Fibroblast of lung (primary cell): ENCODE measurements around the gene HSPBP1. TPM values are rescaled to one million over a fixed set of nuclear protein-coding genes. Genes with fewer than 3 reads are reported as not detected.

Source experiments
- DNase-seq, 2 donors: peaks; one replicate each; pipeline versions ENCODE4 v3.0.0 to v3.0.0-alpha.2; 2010; ENCODE audit warnings: low read depth in 2 of 2
- H2AFZ ChIP-seq: 2 replicates; pipeline ENCODE4 v1.5.1; 2012; ENCODE audit warnings: low read length, control low read depth, inconsistent platforms
- H3K27ac ChIP-seq: 2 replicates; pipeline ENCODE4 v1.5.1; 2011; ENCODE audit warnings: low read length, control low read depth; ENCODE audit not compliant: insufficient read depth
- H3K27me3 ChIP-seq: 2 replicates; pipeline ENCODE4 v1.5.1; 2011; ENCODE audit warnings: mild to moderate bottlenecking, low read length; ENCODE audit not compliant: control insufficient read depth, insufficient read depth
- H3K36me3 ChIP-seq: 2 replicates; pipeline ENCODE4 v1.5.1; 2011; ENCODE audit warnings: low read length; ENCODE audit not compliant: control insufficient read depth, insufficient read depth
- H3K4me1 ChIP-seq: 2 replicates; pipeline ENCODE4 v1.5.1; 2011; ENCODE audit warnings: low read length; ENCODE audit not compliant: control insufficient read depth, insufficient read depth; ENCODE audit errors: extremely low read depth
- H3K4me2 ChIP-seq: 2 replicates; pipeline ENCODE4 v1.5.1; 2011; ENCODE audit warnings: low read length, control low read depth; ENCODE audit not compliant: insufficient read depth; ENCODE audit errors: extremely low read depth
- H3K4me3 ChIP-seq, 4 experiments: fragments of 200-600 bp in 1 of 4; sonication (generic) in 1 of 4; replicated peaks in 1 of 4; 2 replicates each; pipeline ENCODE4 v1.5.1; 2011 to 2016; ENCODE audit warnings: low read length in 4 of 4, low read depth in 3 of 4, mild to moderate bottlenecking in 3 of 4, control low read depth in 2 of 4, inconsistent platforms in 1 of 4, mixed read lengths in 1 of 4; ENCODE audit not compliant: insufficient read depth in 1 of 4; ENCODE audit errors: control extremely low read depth in 1 of 4
- H3K79me2 ChIP-seq: 2 replicates; pipeline ENCODE4 v1.5.1; 2012; ENCODE audit warnings: mild to moderate bottlenecking, low read length, inconsistent platforms; ENCODE audit not compliant: control insufficient read depth, insufficient read depth
- H3K9ac ChIP-seq: 2 replicates; pipeline ENCODE4 v1.5.1; 2011; ENCODE audit warnings: mild to moderate bottlenecking, low read length, control low read depth; ENCODE audit not compliant: insufficient read depth
- H3K9me3 ChIP-seq: 2 replicates; pipeline ENCODE4 v1.5.1; 2012; ENCODE audit warnings: low read depth, low read length; ENCODE audit not compliant: control insufficient read depth, insufficient read depth
- H4K20me1 ChIP-seq: 2 replicates; pipeline ENCODE4 v1.5.1; 2011; ENCODE audit warnings: low read length; ENCODE audit not compliant: control insufficient read depth, insufficient read depth; ENCODE audit errors: extremely low read depth
- EZH2 ChIP-seq: IDR thresholded peaks from 2 replicates; pipeline ENCODE4 v1.5.1; 2012; ENCODE audit warnings: low read length, control low read depth, mild to moderate bottlenecking; ENCODE audit errors: missing control alignments
- polyA plus RNA-seq, 2 donors: library from polyadenylated mRNA; depleted of rRNA in 1 of 2; stranded (reverse) in 1 of 2; unstranded in 1 of 2; fragments of >200 nt; gene quantifications; 2 replicates each; pipeline ENCODE4 v1.2.1, GENCODE V29; 2011 to 2012; ENCODE audit warnings: missing spikeins in 1 of 2
- total RNA-seq: library from RNA; depleted of rRNA; stranded (reverse); fragments of >200 nt; gene quantifications from 2 replicates; pipeline ENCODE4 v1.2.1, GENCODE V29; 2014
- TF ChIP-seq, protein P1 (sequence below), 2 donors: IDR thresholded peaks in 1 of 2; conservative IDR thresholded peaks in 1 of 2; 1 replicate in 1 of 2; 2 replicates in 1 of 2; pipeline ENCODE4 v1.5.1; 2011 to 2012; ENCODE audit warnings: low read length in 2 of 2, control low read depth in 1 of 2, inconsistent platforms in 1 of 2, low read depth in 1 of 2, mild to moderate bottlenecking in 1 of 2

Gene HSPBP1
- total and polyA plus RNA-seq, 2 donors (not counting 1 experiment from before 2014, with no cell fraction given): 12.5 to 21.5 TPM

DNA sequence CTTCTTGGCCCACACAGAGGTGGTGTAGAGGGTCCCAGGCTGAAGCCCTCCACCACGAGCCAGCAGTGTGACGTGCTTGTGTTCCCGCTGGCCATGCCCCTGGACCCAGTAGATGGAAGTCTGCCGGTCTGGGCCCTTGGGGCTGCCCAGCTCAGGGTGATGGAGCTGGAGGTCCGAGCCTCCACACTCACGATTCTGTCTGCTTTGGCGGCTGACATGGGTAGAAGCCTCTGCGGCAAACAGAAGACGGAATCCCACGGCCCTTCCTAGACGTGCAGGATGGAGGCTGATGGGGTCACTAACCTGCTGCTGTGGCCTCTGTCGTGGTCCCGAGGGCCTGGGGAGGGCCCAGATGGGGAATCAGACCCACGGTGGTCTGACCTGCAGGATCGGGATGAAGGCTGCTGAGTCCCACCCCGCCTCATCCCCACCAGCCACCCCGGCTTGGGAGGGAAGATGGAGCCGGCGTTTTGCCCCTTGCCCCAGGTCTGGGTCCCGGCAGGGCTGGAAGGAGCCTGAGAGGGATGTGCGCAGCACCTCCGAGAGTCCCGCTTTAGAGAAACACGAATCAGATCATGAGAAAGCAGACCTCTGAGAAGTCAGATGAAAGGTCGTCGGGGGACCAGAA, 55.8 kb downstream of the HSPBP1 start:
- no peak for TF ChIP-seq EZH2
- TF ChIP-seq, protein P1, sequence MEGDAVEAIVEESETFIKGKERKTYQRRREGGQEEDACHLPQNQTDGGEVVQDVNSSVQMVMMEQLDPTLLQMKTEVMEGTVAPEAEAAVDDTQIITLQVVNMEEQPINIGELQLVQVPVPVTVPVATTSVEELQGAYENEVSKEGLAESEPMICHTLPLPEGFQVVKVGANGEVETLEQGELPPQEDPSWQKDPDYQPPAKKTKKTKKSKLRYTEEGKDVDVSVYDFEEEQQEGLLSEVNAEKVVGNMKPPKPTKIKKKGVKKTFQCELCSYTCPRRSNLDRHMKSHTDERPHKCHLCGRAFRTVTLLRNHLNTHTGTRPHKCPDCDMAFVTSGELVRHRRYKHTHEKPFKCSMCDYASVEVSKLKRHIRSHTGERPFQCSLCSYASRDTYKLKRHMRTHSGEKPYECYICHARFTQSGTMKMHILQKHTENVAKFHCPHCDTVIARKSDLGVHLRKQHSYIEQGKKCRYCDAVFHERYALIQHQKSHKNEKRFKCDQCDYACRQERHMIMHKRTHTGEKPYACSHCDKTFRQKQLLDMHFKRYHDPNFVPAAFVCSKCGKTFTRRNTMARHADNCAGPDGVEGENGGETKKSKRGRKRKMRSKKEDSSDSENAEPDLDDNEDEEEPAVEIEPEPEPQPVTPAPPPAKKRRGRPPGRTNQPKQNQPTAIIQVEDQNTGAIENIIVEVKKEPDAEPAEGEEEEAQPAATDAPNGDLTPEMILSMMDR (conservative IDR thresholded peaks at IDR 0.05 in 1 of 2, IDR thresholded peaks at IDR 0.05 in 1 of 2; ENCODE audit: low read depth in 1 of 2, low read length in 2 of 2): no peak
- no peaks in the 10 kb centered on the region for H3K4me1 ChIP-seq
- H3K79me2 ChIP-seq: no peaks in the 10 kb centered on the region
- no peak overlapping the region for H3K27ac ChIP-seq
- no peak for DNase-seq
- H3K4me2 ChIP-seq: no peak overlapping the region
- peaks cover 10% of the 10 kb centered on the region for H3K36me3 ChIP-seq
- no peak overlapping the region for H3K4me3 ChIP-seq
- H3K9ac ChIP-seq: no peak overlapping the region
- H2AFZ ChIP-seq: no peak overlapping the region
- no peaks in the 10 kb centered on the region for H3K9me3 ChIP-seq
- H4K20me1 ChIP-seq: no peaks in the 10 kb centered on the region
- no peaks in the 10 kb centered on the region for H3K27me3 ChIP-seq

DNA sequence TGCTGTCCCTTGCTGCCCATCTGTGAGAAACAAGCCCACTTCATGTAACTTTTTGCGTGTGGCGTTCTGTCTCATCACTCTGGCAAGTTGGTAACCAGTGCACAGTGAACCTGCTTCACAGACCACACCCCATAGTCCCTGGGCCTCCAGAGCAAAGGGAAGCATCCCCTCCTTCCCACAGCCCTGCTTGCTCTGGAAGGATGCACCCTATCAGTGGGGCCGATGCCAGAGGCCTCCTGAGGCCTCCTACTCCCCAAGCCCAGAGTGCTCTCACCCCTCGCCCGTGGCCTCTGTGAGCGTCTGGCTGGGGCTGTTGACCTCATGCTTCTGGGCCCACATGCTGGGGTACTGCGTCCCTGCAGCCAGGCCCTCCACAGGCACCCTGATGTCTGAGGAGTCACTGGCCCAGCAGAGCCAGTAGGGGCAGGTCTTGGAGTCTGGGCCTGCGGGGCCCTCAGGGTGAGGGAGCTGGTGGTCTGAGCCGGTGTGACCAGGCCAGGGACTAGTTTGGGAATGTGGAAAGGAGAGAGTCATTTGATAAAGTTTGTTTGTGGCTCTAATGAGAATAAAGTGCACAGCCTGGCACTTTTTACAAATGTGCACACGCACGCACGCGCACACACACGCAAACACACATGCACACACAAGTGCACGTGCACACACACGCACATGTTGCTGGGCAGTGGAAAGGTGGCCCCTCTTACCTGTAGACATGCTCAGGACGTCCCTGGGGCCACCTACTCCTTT, 56.4 kb downstream of the HSPBP1 start:
- Histone ChIP-seq H3K9ac (no peak overlapping the region), H4K20me1 (no peaks in the 10 kb centered on the region), H3K4me3 (no peak overlapping the region), H3K9me3 (no peaks in the 10 kb centered on the region), H2AFZ (no peak overlapping the region), H3K27me3 (no peaks in the 10 kb centered on the region), H3K79me2 (no peaks in the 10 kb centered on the region), H3K4me2 (no peak overlapping the region), H3K4me1 (no peaks in the 10 kb centered on the region), H3K27ac (no peak overlapping the region), H3K36me3 (peaks cover 8% of the 10 kb centered on the region)
- TF ChIP-seq, protein P1 (conservative IDR thresholded peaks at IDR 0.05 in 1 of 2, IDR thresholded peaks at IDR 0.05 in 1 of 2; ENCODE audit: low read depth in 1 of 2, low read length in 2 of 2): no peak
- TF ChIP-seq EZH2: no peak
- no peak for DNase-seq

DNA sequence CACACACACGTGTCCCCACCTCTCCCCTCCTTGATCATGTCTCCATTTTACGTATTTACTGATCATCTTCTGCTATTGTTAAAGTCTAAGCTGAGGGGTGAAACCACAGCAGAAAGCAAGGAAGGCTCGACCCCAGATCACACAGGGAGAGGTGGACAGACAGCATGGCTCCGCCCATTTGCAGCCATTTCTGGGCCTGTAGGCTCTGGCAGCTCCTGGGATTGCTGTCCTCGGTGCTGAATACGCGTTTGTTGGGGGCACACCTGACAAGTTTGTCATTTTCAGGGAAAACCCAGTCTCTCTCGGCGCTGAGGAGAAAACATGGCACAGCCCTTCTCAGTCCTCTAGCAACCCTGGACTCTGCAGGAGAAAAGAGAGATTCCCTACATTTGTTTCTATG, 59.4 kb downstream of the HSPBP1 start:
- TF ChIP-seq, protein P1 (conservative IDR thresholded peaks at IDR 0.05 in 1 of 2, IDR thresholded peaks at IDR 0.05 in 1 of 2; ENCODE audit: low read depth in 1 of 2, low read length in 2 of 2): no peak
- TF ChIP-seq EZH2: no peak
- H3K4me2 ChIP-seq: no peak overlapping the region
- H3K9ac ChIP-seq: no peak overlapping the region
- H3K4me1 ChIP-seq: peaks cover 6% of the 10 kb centered on the region
- H3K4me3 ChIP-seq: no peak overlapping the region
- H3K9me3 ChIP-seq: no peaks in the 10 kb centered on the region
- no peak for DNase-seq
- no peaks in the 10 kb centered on the region for H3K79me2 ChIP-seq
- no peaks in the 10 kb centered on the region for H3K27me3 ChIP-seq
- no peak overlapping the region for H3K27ac ChIP-seq
- H2AFZ ChIP-seq: no peak overlapping the region
- H4K20me1 ChIP-seq: no peaks in the 10 kb centered on the region
- H3K36me3 ChIP-seq: no peaks in the 10 kb centered on the region
